DMS 273 (cell line): ENCODE results near the gene MARCHF5.

Source experiments
- DNase-seq: peaks from one replicate; lab custom pipeline; 2025; ENCODE audit not compliant: unreplicated experiment; lab: John Stamatoyannopoulos, UW

Gene MARCHF5

GRCh38 chr10:92290837-92291615 is at the start of gene MARCHF5, which contains the start of gene CPEB3:
TSS of gene MARCHF5 (plus strand) at chr10:92291167. CDS start at chr10:92291495, 328 bp downstream.
TSS of gene CPEB3 (minus strand) at chr10:92291078. CDS start at chr10:92240350, 50,728 bp downstream.
- DNase-seq = peak; percentile 96

GRCh38 chr10:92241501-92241900 is 49.5 kb upstream of the MARCHF5 start:
- no peak for DNase-seq

- DNase-seq = no peak
Measured at GRCh38 chr10:92242380-92242779, 48.6 kb upstream of the MARCHF5 start.

- peak; percentile 72 for DNase-seq
Measured at GRCh38 chr10:92242910-92243671, 47.9 kb upstream of the MARCHF5 start.

GRCh38 chr10:92244796-92245195 is 46.2 kb upstream of the MARCHF5 start:
- no peak for DNase-seq

GRCh38 chr10:92248566-92248965 is 42.4 kb upstream of the MARCHF5 start:
- DNase-seq = no peak

- no peak for DNase-seq
Measured at GRCh38 chr10:92263396-92263795, 27.6 kb upstream of the MARCHF5 start.

- no peak for DNase-seq
Measured at GRCh38 chr10:92264249-92264648, 26.7 kb upstream of the MARCHF5 start.

- no peak for DNase-seq
Measured at GRCh38 chr10:92265687-92266258, 25.2 kb upstream of the MARCHF5 start.

- no peak for DNase-seq
Measured at GRCh38 chr10:92267343-92267742, 23.6 kb upstream of the MARCHF5 start.

- no peak for DNase-seq
Measured at GRCh38 chr10:92268748-92269147, 22.2 kb upstream of the MARCHF5 start.

- DNase-seq = peak; percentile 22
Measured at GRCh38 chr10:92274071-92274470, 16.9 kb upstream of the MARCHF5 start.

GRCh38 chr10:92278996-92279696 is 11.8 kb upstream of the MARCHF5 start:
- DNase-seq = no peak

GRCh38 chr10:92284112-92284704 is 6.8 kb upstream of the MARCHF5 start:
- no peak for DNase-seq

GRCh38 chr10:92290076-92290836 is 711 bp upstream of the MARCHF5 start:
- peak; percentile 71 for DNase-seq

GRCh38 chr10:92291616-92291865 is 574 bp downstream of the MARCHF5 start:
- DNase-seq = no peak

GRCh38 chr10:92291921-92292845 is 1.2 kb downstream of the MARCHF5 start:
- DNase-seq = peak; percentile 62

GRCh38 chr10:92298487-92298886 is 7.5 kb downstream of the MARCHF5 start:
- DNase-seq = no peak

GRCh38 chr10:92303096-92303495 is 12.1 kb downstream of the MARCHF5 start:
- no peak for DNase-seq
